K562 (cell line): ENCODE data around the gene MYO15B. TPM values are rescaled to one million over a fixed set of nuclear protein-coding genes. Genes with fewer than 3 reads are reported as not detected.

Experiments
- ARHGAP35 ChIP-seq: fragments of 450-650 bp; IDR thresholded peaks from 2 replicates; pipeline ENCODE4 v1.6.1; 2018; ENCODE audit not compliant: partially characterized antibody
- BRCA1 ChIP-seq, 2 experiments: fragments of 450-650 bp in 1 of 2; sonication (generic) in 1 of 2; formaldehyde crosslinking in 1 of 2; IDR thresholded peaks; 2 replicates each; pipeline versions ENCODE4 v1.5.0 to v1.6.1; 2017 to 2020; ENCODE audit warnings: mild to moderate bottlenecking in 1 of 2, missing genetic modification reagents in 1 of 2
- DDX20 ChIP-seq: fragments of 450-650 bp; IDR thresholded peaks from 2 replicates; pipeline ENCODE4 v1.6.1; 2016; ENCODE audit warnings: missing genetic modification characterization, low read depth, mild to moderate bottlenecking, missing compliant biosample characterization, moderate library complexity
- GATA2 ChIP-seq: sonication (generic); formaldehyde crosslinking; IDR thresholded peaks from 2 replicates; pipeline ENCODE4 v1.4.0; 2020; ENCODE audit warnings: mild to moderate bottlenecking, missing genetic modification reagents
- HDAC3 ChIP-seq: fragments of 450-650 bp; IDR thresholded peaks from 2 replicates; pipeline ENCODE4 v1.6.1; 2018; ENCODE audit warnings: borderline replicate concordance, mild to moderate bottlenecking, moderate library complexity; ENCODE audit not compliant: partially characterized antibody
- HNRNPL ChIP-seq: fragments of 200-400 bp; formaldehyde crosslinking; IDR thresholded peaks from 2 replicates; pipeline ENCODE4 v1.6.1; 2017; ENCODE audit warnings: low read depth, mild to moderate bottlenecking, low read length
- KDM4B ChIP-seq, 2 experiments: fragments of 450-650 bp in 1 of 2; sonication (generic) in 1 of 2; IDR thresholded peaks; 2 replicates each; pipeline ENCODE4 v1.6.1; 2016 to 2017; ENCODE audit warnings: borderline replicate concordance in 2 of 2, antibody characterized with exemption in 1 of 2, low read depth in 1 of 2, mild to moderate bottlenecking in 1 of 2
- MAFF ChIP-seq: IDR thresholded peaks from 2 replicates; pipeline ENCODE4 v1.6.1; 2012; ENCODE audit warnings: low read length, improper control_type of control experiment
- MED1 ChIP-seq: sonication (generic); formaldehyde crosslinking; IDR thresholded peaks from 2 replicates; pipeline ENCODE4 v1.8.1; 2023; ENCODE audit warnings: missing genetic modification reagents, borderline replicate concordance
- MEF2D ChIP-seq: conservative IDR thresholded peaks from 2 replicates; pipeline ENCODE4 v1.6.1; 2016; ENCODE audit warnings: low read depth, missing genetic modification characterization, missing compliant biosample characterization
- NCOA1 ChIP-seq: fragments of 450-650 bp; IDR thresholded peaks from 2 replicates; pipeline ENCODE4 v1.6.1; 2016; ENCODE audit warnings: low read depth
- NELFE ChIP-seq: IDR thresholded peaks from 2 replicates; pipeline ENCODE4 v1.6.1; 2011; ENCODE audit warnings: mild to moderate bottlenecking; ENCODE audit not compliant: insufficient read depth, insufficient read length
- NR2C1 ChIP-seq, 2 experiments: fragments of 450-650 bp; IDR thresholded peaks; 2 replicates each; pipeline ENCODE4 v1.6.1; 2017; ENCODE audit warnings: mild to moderate bottlenecking in 2 of 2, antibody characterized with exemption in 1 of 2, inconsistent platforms in 1 of 2, missing compliant biosample characterization in 1 of 2, missing genetic modification characterization in 1 of 2
- OTX1 ChIP-seq: fragments of 450-650 bp; formaldehyde crosslinking; IDR thresholded peaks from 2 replicates; pipeline ENCODE4 v1.4.0; 2022; ENCODE audit warnings: mild to moderate bottlenecking
- PHB ChIP-seq: fragments of 250-450 bp; sonication (Bioruptor Pico); IDR thresholded peaks from 2 replicates; pipeline ENCODE4 v1.5.0; 2021
- PHF21A ChIP-seq: fragments of 450-650 bp; IDR thresholded peaks from 2 replicates; pipeline ENCODE4 v1.6.1; 2017; ENCODE audit warnings: low read depth, borderline replicate concordance
- PML ChIP-seq: IDR thresholded peaks from 2 replicates; pipeline ENCODE4 v1.6.1; 2012; ENCODE audit warnings: low read length, inconsistent platforms
- RFX1 ChIP-seq: fragments of 450-650 bp; IDR thresholded peaks from 2 replicates; pipeline ENCODE4 v1.6.1; 2016; ENCODE audit warnings: mild to moderate bottlenecking, moderate library complexity
- RNF219 ChIP-seq: fragments of 250-450 bp; sonication (Bioruptor Pico); IDR thresholded peaks from 2 replicates; pipeline ENCODE4 v1.5.0; 2022; ENCODE audit warnings: mild to moderate bottlenecking
- SMAD2 ChIP-seq: fragments of 150-350 bp; IDR thresholded peaks from 2 replicates; pipeline ENCODE4 v1.6.1; 2014; ENCODE audit warnings: low read depth, mild to moderate bottlenecking, low read length
- SMARCA4 ChIP-seq: fragments of 450-650 bp; IDR thresholded peaks from 2 replicates; pipeline ENCODE4 v1.6.1; 2016
- SMC3 ChIP-seq: conservative IDR thresholded peaks from 2 replicates; pipeline ENCODE4 v1.6.1; 2011; ENCODE audit warnings: low read depth, low read length, improper control_type of control experiment; ENCODE audit not compliant: insufficient read depth
- SP2 ChIP-seq: IDR thresholded peaks from 2 replicates; pipeline ENCODE4 v1.6.1; 2011; ENCODE audit warnings: mild to moderate bottlenecking, low read depth, low read length, moderate library complexity; ENCODE audit not compliant: poor library complexity, severe bottlenecking; ENCODE audit errors: extremely low read depth
- SRF ChIP-seq, 2 experiments: fragments of 250-450, 450-650 bp in 1 of 2; sonication (Bioruptor Pico) in 1 of 2; sonication (generic) in 1 of 2; formaldehyde crosslinking; IDR thresholded peaks; 2 replicates each; pipeline versions ENCODE4 v1.5.0 to v1.5.1; 2020 to 2022; ENCODE audit warnings: mild to moderate bottlenecking in 1 of 2, missing genetic modification reagents in 1 of 2
- TAF7 ChIP-seq: fragments of 450-650 bp; IDR thresholded peaks from 2 replicates; pipeline ENCODE4 v1.6.1; 2016; ENCODE audit warnings: missing genetic modification characterization, missing compliant biosample characterization
- TBP ChIP-seq: optimal IDR thresholded peaks from 2 replicates; pipeline ENCODE3; 2011; ENCODE audit warnings: low read depth, low read length, improper control_type of control experiment
- TCF3 ChIP-seq: sonication (generic); formaldehyde crosslinking; IDR thresholded peaks from 2 replicates; pipeline ENCODE4 v1.4.0; 2020; ENCODE audit warnings: mild to moderate bottlenecking, missing genetic modification reagents
- ZNF408 ChIP-seq: fragments of 250-450 bp; sonication (Bioruptor Pico); IDR thresholded peaks from 2 replicates; pipeline ENCODE4 v1.4.0; 2020; ENCODE audit warnings: low read depth, mild to moderate bottlenecking, moderate library complexity
- ZNF584 ChIP-seq: fragments of 200-800 bp; sonication (Bioruptor generic); IDR thresholded peaks from 2 replicates; pipeline ENCODE4 v1.6.1; 2016; ENCODE audit warnings: low read depth, mild to moderate bottlenecking, missing genetic modification characterization, missing compliant biosample characterization
- polyA plus RNA-seq, 8 experiments: library from polyadenylated mRNA; depleted of rRNA in 4 of 8; stranded (reverse) in 5 of 8; unstranded in 3 of 8; fragments of >200 nt; fragmentation: Nextera tagmentation in 2 of 8; fragmentation: Illumina TruSeq in 1 of 8; extraction: Ambion mirVana in 2 of 8; extraction: Trizol in 1 of 8; gene quantifications; 2 replicates each; pipeline versions ENCODE4 v1.2.1 to v1.2.3, GENCODE V29; 2011 to 2014; ENCODE audit warnings: inconsistent platforms in 1 of 8, missing spikeins in 1 of 8
- total RNA-seq, 7 experiments: library from RNA; depleted of rRNA in 6 of 7; stranded (reverse); fragments of >200 nt in 6 of 7; fragmentation: Illumina TruSeq in 2 of 7; extraction: Trizol in 2 of 7; gene quantifications; 2 replicates each; pipeline versions ENCODE4 v1.2.1 to v1.2.3, GENCODE V29; 2011 to 2021; ENCODE audit warnings: low replicate concordance in 1 of 7

MYO15B gene
- total and polyA plus RNA-seq, 9 of the 15 experiments (the other 6 are each of a cell fraction or from before 2014, with no cell fraction given): 0.05 to 3.1 (median 0.83) TPM; not detected in 2

GRCh38 chr17:75666959-75667790 lies 79.6 kb downstream of the MYO15B start, which contains the start of the genes RECQL5 and SAP30BP (continued):
- TF ChIP-seq PHB (CRISPR knock-in tag) (no peak), HDAC3 (no peak), MEF2D (no peak), NR2C1 (IDR thresholded peaks at IDR 0.05) (peak; percentile 35; the same call in 1 of the 2 replicates), NR2C1 (tag; IDR thresholded peaks at IDR 0.05) (peak; percentile 53), SP2 (no peak), OTX1 (CRISPR knock-in tag) (0 out of 2 replicates have a peak, but pooled peaks have one; percentile 26), ARHGAP35 (no peak), TBP (peak; percentile 80), GATA2 (CRISPR knock-in tag) (no peak), SMAD2 (no peak), ZNF584 (no peak), DDX20 (tag) (no peak), SRF (CRISPR knock-in tag; IDR thresholded peaks at IDR 0.05) (no peak; a peak in 1 of 4 replicates), SMC3 (no peak), ZNF408 (no peak), BRCA1 (IDR thresholded peaks at IDR 0.05) (no peak), BRCA1 (CRISPR knock-in tag; IDR thresholded peaks at IDR 0.05) (no peak), TAF7 (tag) (peak; percentile 68), PML (peak; percentile 87), KDM4B (IDR thresholded peaks at IDR 0.05; ENCODE audit: borderline replicate concordance in 2 of 2, low read depth in 1 of 2) (peak in 1 of 2 experiments; percentile 53; a peak in 1 of 4 replicates), TCF3 (CRISPR knock-in tag) (no peak), PHF21A (no peak), HNRNPL (no peak), RFX1 (no peak), RNF219 (CRISPR knock-in tag) (no peak), MED1 (CRISPR knock-in tag) (no peak), NCOA1 (no peak), MAFF (no peak), SMARCA4 (no peak), NELFE (no peak)
